H1 (cell line): Measurements from ENCODE around the gene RNF44. TPM values are rescaled to one million over a fixed set of nuclear protein-coding genes. Genes with fewer than 3 reads are reported as not detected.

Experiments used
- CHD7 ChIP-seq: fragments of 300-600 bp; sonication (generic); IDR thresholded peaks from 2 replicates; pipeline ENCODE4 v1.7.1; 2012; ENCODE audit warnings: low read length, moderate library complexity, mild to moderate bottlenecking, inconsistent platforms; ENCODE audit not compliant: insufficient replicate concordance
- CTCF ChIP-seq, 3 experiments: IDR thresholded peaks; 1 replicate in 2 of 3; 2 replicates in 1 of 3; pipeline versions ENCODE4 v1.5.1 to v1.6.1; 2011; ENCODE audit warnings: low read length in 3 of 3, mild to moderate bottlenecking in 3 of 3, inconsistent platforms in 2 of 3, low read depth in 1 of 3, moderate library complexity in 1 of 3; ENCODE audit not compliant: insufficient read depth in 1 of 3; ENCODE audit errors: control extremely low read depth in 1 of 3
- RAD21 ChIP-seq, 2 experiments: IDR thresholded peaks in 1 of 2; conservative IDR thresholded peaks in 1 of 2; 2 replicates each; pipeline ENCODE4 v1.6.1; 2011; ENCODE audit warnings: low read depth in 2 of 2, low read length in 2 of 2, improper control_type of control experiment in 1 of 2, inconsistent platforms in 1 of 2, mild to moderate bottlenecking in 1 of 2, moderate library complexity in 1 of 2
- SIN3A ChIP-seq, 2 experiments: IDR thresholded peaks in 1 of 2; conservative IDR thresholded peaks in 1 of 2; 2 replicates each; pipeline ENCODE4 v1.6.1; 2011 to 2012; ENCODE audit warnings: low read length in 2 of 2, improper control_type of control experiment in 1 of 2, low read depth in 1 of 2, mild to moderate bottlenecking in 1 of 2
- TAF7 ChIP-seq: optimal IDR thresholded peaks from 2 replicates; pipeline ENCODE3; 2011; ENCODE audit warnings: low read depth, mild to moderate bottlenecking, inconsistent platforms, low read length, moderate library complexity, borderline replicate concordance
- polyA plus RNA-seq, 7 experiments: library from polyadenylated mRNA; depleted of rRNA in 3 of 7; stranded (reverse) in 5 of 7; unstranded in 2 of 7; fragments of >200 nt in 5 of 7; fragments of 200-250 nt in 2 of 7; gene quantifications; 1 replicate in 5 of 7; 2 replicates in 1 of 7; 4 replicates in 1 of 7; pipeline versions ENCODE4 v1.2.1 to v1.2.3, GENCODE V29; 2011 to 2013; ENCODE audit warnings: missing spikeins in 2 of 7, mixed read lengths in 2 of 7
- total RNA-seq: library from RNA; stranded (reverse); fragmentation: NEBNext Ultra II Directional; extraction: Animal tissue kit (Norgen Biotek cat#: 25700); gene quantifications from 2 replicates; pipeline ENCODE4 v1.2.1, GENCODE V29; 2021

RNF44 gene
- total and polyA plus RNA-seq, 2 of the 8 experiments (the other 6 are each of a cell fraction or from before 2014, with no cell fraction given): 54.7 to 164 TPM

GRCh38 chr5:176519810-176520720 is 17.1 kb downstream of the RNF44 start (continued):
- no peak for TF ChIP-seq CHD7
- no peak for TF ChIP-seq TAF7
- TF ChIP-seq CTCF (IDR thresholded peaks at IDR 0.05; ENCODE audit: control extremely low read depth in 1 of 3, insufficient read depth in 1 of 3, low read depth in 1 of 3, low read length in 3 of 3): peak in 1 of 3 experiments; percentile 22; a peak in 2 of 4 replicates
- no peak for TF ChIP-seq SIN3A (conservative IDR thresholded peaks at IDR 0.05 in 1 of 2, IDR thresholded peaks at IDR 0.05 in 1 of 2; ENCODE audit: low read depth in 1 of 2, low read length in 2 of 2)
- peak in 1 of 2 experiments; percentile 4; a peak in 1 of 4 replicates for TF ChIP-seq RAD21 (IDR thresholded peaks at IDR 0.05 in 1 of 2, conservative IDR thresholded peaks at IDR 0.05 in 1 of 2; ENCODE audit: low read depth in 2 of 2, low read length in 2 of 2)
